Uterus (tissue), 4 donors: ENCODE results near the gene RASD1. TPM values are rescaled to one million over a fixed set of nuclear protein-coding genes. Genes with fewer than 3 reads are reported as not detected.

Experiments
- DNase-seq, 2 donors: peaks; one replicate each; pipeline ENCODE4 v3.0.0-alpha.2; 2019 to 2020
- H3K27ac ChIP-seq, 2 donors: fragments of 200-600 bp; sonication (generic); 1 replicate in 1 of 2; 2 replicates in 1 of 2; pipeline ENCODE4 v1.5.1; 2016 to 2018
- H3K27me3 ChIP-seq, 2 donors: fragments of 200-600 bp; sonication (generic); one replicate each; pipeline ENCODE4 v1.5.1; 2018 to 2019; ENCODE audit warnings: control low read depth in 1 of 2
- H3K36me3 ChIP-seq, 2 donors: fragments of 200-600 bp; sonication (generic); one replicate each; pipeline ENCODE4 v1.5.1; 2019; ENCODE audit warnings: control low read depth in 1 of 2
- H3K4me1 ChIP-seq, 2 donors: fragments of 200-600 bp; sonication (generic); one replicate each; pipeline ENCODE4 v1.5.1; 2018 to 2019; ENCODE audit warnings: control low read depth in 1 of 2
- H3K4me3 ChIP-seq, 2 donors: fragments of 200-600 bp; sonication (generic); 1 replicate in 1 of 2; 2 replicates in 1 of 2; pipeline ENCODE4 v1.5.1; 2018 to 2019; ENCODE audit warnings: mild to moderate bottlenecking in 1 of 2
- H3K9me3 ChIP-seq, 2 donors: fragments of 200-600 bp; sonication (generic); one replicate each; pipeline ENCODE4 v1.5.1; 2019; ENCODE audit warnings: control low read depth in 1 of 2
- POLR2A ChIP-seq, 2 donors: fragments of 450-650 bp; IDR thresholded peaks; one replicate each; pipeline ENCODE4 v1.6.1; 2016; ENCODE audit warnings: antibody characterized with exemption in 2 of 2, mild to moderate bottlenecking in 1 of 2, moderate library complexity in 1 of 2
- intact Hi-C: fragments of 100-400 bp; cut with DNase I; formaldehyde crosslinking; loops from one replicate; pipeline ENCODE4 v1.15.1; 2023; ENCODE audit warnings: low total_unique reads
- total RNA-seq, 4 donors: library from RNA; depleted of rRNA in 3 of 4; stranded (reverse); fragments of >200 nt in 3 of 4; gene quantifications; one replicate each; pipeline versions ENCODE4 v1.1.0 to v1.2.4, GENCODE V29; 2014 to 2023
- TF ChIP-seq, protein P1 (sequence below), 4 experiments: fragments of 200-600 bp in 2 of 4; fragments of 450-650 bp in 2 of 4; sonication (generic) in 2 of 4; IDR thresholded peaks; one replicate each; pipeline ENCODE4 v1.5.1; 2016 to 2019; ENCODE audit warnings: antibody characterized with exemption in 4 of 4, mild to moderate bottlenecking in 2 of 4, moderate library complexity in 1 of 4
- donor health status: DM: yes; HTN: yes; CAD: no.

Gene RASD1
- total RNA-seq, 4 donors from 2014 or later, result 0.59 to 12.7 (median 7.4) TPM

- H3K9me3 ChIP-seq, result no peaks in the 10 kb centered on the region
- no peaks in the 10 kb centered on the region for H3K36me3 ChIP-seq
- DNase-seq, result no peak
- no peak overlapping the region for H3K27ac ChIP-seq
- intact Hi-C loops, result no loop called here
- peaks cover 0 to 4% of the 10 kb centered on the region in 2 donors for H3K4me1 ChIP-seq
- no peak for TF ChIP-seq POLR2A (IDR thresholded peaks at IDR 0.05)
- TF ChIP-seq, protein P1, sequence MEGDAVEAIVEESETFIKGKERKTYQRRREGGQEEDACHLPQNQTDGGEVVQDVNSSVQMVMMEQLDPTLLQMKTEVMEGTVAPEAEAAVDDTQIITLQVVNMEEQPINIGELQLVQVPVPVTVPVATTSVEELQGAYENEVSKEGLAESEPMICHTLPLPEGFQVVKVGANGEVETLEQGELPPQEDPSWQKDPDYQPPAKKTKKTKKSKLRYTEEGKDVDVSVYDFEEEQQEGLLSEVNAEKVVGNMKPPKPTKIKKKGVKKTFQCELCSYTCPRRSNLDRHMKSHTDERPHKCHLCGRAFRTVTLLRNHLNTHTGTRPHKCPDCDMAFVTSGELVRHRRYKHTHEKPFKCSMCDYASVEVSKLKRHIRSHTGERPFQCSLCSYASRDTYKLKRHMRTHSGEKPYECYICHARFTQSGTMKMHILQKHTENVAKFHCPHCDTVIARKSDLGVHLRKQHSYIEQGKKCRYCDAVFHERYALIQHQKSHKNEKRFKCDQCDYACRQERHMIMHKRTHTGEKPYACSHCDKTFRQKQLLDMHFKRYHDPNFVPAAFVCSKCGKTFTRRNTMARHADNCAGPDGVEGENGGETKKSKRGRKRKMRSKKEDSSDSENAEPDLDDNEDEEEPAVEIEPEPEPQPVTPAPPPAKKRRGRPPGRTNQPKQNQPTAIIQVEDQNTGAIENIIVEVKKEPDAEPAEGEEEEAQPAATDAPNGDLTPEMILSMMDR (IDR thresholded peaks at IDR 0.05), result no peak
- no peak overlapping the region for H3K4me3 ChIP-seq
- H3K27me3 ChIP-seq, result no peaks in the 10 kb centered on the region
These were observed 45.4 kb upstream of the RASD1 start for GRCh38 chr17:17541640-17542001.

GRCh38 chr17:17540935-17541639, 44.9 kb upstream of the RASD1 start:
- intact Hi-C loops, result no loop called here
- H3K4me3 ChIP-seq, result no peak overlapping the region
- TF ChIP-seq POLR2A (IDR thresholded peaks at IDR 0.05), result no peak
- no peak overlapping the region for H3K27ac ChIP-seq
- H3K4me1 ChIP-seq, result peaks cover 0 to 4% of the 10 kb centered on the region in 2 donors
- H3K9me3 ChIP-seq, result no peaks in the 10 kb centered on the region
- no peaks in the 10 kb centered on the region for H3K27me3 ChIP-seq
- H3K36me3 ChIP-seq, result no peaks in the 10 kb centered on the region
- no peak for DNase-seq

DNA sequence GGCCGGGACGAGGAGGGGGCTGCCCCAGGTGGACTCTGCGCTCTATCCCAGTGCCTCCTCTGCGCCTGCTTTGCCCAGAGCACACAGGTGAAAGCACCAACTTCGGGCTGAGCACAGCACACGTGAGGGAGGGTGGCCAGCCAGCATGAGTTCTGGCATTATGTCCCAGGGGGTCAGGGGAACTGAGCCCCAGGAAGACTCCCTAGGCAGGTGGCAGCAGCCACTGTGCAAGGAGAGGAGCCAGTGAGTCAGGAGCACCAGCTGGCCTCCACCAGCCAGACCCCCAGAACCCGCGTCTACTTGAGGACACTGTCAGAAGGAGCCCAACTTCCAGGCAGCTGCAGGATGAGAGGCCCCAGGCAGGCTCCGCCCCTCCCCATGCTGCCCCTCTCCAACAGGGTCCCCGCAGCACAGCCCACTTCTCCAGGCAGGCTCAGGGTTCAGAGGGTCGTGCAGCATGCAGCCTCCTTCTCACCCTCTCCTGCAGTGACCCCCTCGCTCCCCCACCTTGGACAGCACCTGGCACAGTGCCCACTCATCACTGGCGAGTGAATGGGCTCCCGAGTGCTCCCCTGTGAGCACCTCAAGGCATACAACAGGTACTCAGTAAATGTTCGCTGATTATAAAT, 44.2 kb upstream of the RASD1 start:
- Histone ChIP-seq H3K27ac (peak overlapping the region; percentile 42 to 60), H3K27me3 (no peaks in the 10 kb centered on the region), H3K36me3 (no peaks in the 10 kb centered on the region), H3K4me3 (no peak overlapping the region), H3K9me3 (no peaks in the 10 kb centered on the region), H3K4me1 (no peaks in the 10 kb centered on the region)
- intact Hi-C loops, result no loop called here
- TF ChIP-seq, protein P1 (IDR thresholded peaks at IDR 0.05), result no peak
- TF ChIP-seq POLR2A (IDR thresholded peaks at IDR 0.05), result no peak
- DNase-seq, result no peak

DNA sequence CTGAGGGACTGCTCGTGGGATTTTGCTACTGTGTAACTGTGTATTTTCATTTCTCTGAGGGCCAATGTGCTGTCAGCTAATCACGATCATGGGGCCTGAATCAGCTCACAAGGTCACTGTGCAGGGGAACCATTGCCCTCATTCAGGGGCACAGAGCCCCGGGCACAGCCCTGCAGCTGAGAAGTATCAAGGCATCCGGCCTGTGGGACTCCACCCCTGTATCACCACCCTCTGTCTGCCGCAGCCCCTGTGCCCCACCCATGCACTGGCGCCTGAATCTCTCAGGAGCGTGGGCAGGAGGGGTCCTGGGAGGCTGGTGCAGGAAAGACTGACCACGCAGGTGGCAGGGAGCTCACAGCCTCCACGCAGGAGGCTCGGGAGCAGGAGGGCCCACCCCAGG, 43.4 kb upstream of the RASD1 start:
- Histone ChIP-seq H3K4me1 (no peaks in the 10 kb centered on the region), H3K27me3 (no peaks in the 10 kb centered on the region), H3K9me3 (no peaks in the 10 kb centered on the region), H3K36me3 (no peaks in the 10 kb centered on the region), H3K27ac (peak overlapping the region; percentile 42 to 60), H3K4me3 (no peak overlapping the region)
- DNase-seq, result no peak
- intact Hi-C loops, result no loop called here
- TF ChIP-seq POLR2A (IDR thresholded peaks at IDR 0.05), result no peak
- TF ChIP-seq, protein P1 (IDR thresholded peaks at IDR 0.05), result no peak

GRCh38 chr17:17538417-17539391, 42.5 kb upstream of the RASD1 start:
- Histone ChIP-seq H3K9me3 (no peaks in the 10 kb centered on the region), H3K36me3 (no peaks in the 10 kb centered on the region), H3K27ac (peak overlapping the region; percentile 42 to 60), H3K4me1 (no peaks in the 10 kb centered on the region), H3K4me3 (no peak overlapping the region), H3K27me3 (no peaks in the 10 kb centered on the region)
- intact Hi-C loops, result no loop called here
- no peak for TF ChIP-seq POLR2A (IDR thresholded peaks at IDR 0.05)
- TF ChIP-seq, protein P1 (IDR thresholded peaks at IDR 0.05), result no peak
- DNase-seq, result no peak
